H9 (cell line): ENCODE results near the gene CIB4. TPM values are rescaled to one million over a fixed set of nuclear protein-coding genes. Genes with fewer than 3 reads are reported as not detected.

ENCODE experiments used
- DNase-seq: peaks from one replicate; pipeline ENCODE4 v3.0.0-alpha.2; 2017
- H2AFZ ChIP-seq: one replicate; pipeline ENCODE4 v1.6.1; 2013; ENCODE audit warnings: mild to moderate bottlenecking, low read length, control low read depth, moderate library complexity
- H2AK5ac ChIP-seq: 2 replicates; pipeline ENCODE4 v1.6.1; 2013; ENCODE audit warnings: low read length, control low read depth, mixed read lengths; ENCODE audit not compliant: insufficient read length
- H2BK120ac ChIP-seq: one replicate; pipeline ENCODE4 v1.6.1; 2013; ENCODE audit warnings: low read depth, mild to moderate bottlenecking, low read length, control low read depth, inconsistent platforms; ENCODE audit not compliant: poor library complexity, severe bottlenecking
- H2BK12ac ChIP-seq: 2 replicates; pipeline ENCODE4 v1.6.1; 2013; ENCODE audit warnings: low read length, control low read depth, mixed read lengths, low read depth; ENCODE audit not compliant: insufficient read length
- H2BK15ac ChIP-seq: 2 replicates; pipeline ENCODE4 v1.6.1; 2013; ENCODE audit warnings: low read depth, low read length, control low read depth
- H2BK20ac ChIP-seq: one replicate; pipeline ENCODE4 v1.6.1; 2013; ENCODE audit warnings: low read depth, mild to moderate bottlenecking, low read length, control low read depth, inconsistent platforms; ENCODE audit not compliant: poor library complexity, severe bottlenecking
- H2BK5ac ChIP-seq: 2 replicates; pipeline ENCODE4 v1.6.1; 2013; ENCODE audit warnings: low read length, control low read depth, mixed read lengths; ENCODE audit not compliant: insufficient read length
- H3K14ac ChIP-seq: 2 replicates; pipeline ENCODE4 v1.6.1; 2013; ENCODE audit warnings: low read length, control low read depth; ENCODE audit not compliant: insufficient read depth
- H3K18ac ChIP-seq: 2 replicates; pipeline ENCODE4 v1.6.1; 2013; ENCODE audit warnings: low read depth, mild to moderate bottlenecking, mixed read lengths, low read length, control low read depth; ENCODE audit not compliant: insufficient read length
- H3K23ac ChIP-seq: 2 replicates; pipeline ENCODE4 v1.6.1; 2013; ENCODE audit warnings: low read length, control low read depth, mixed read lengths, low read depth; ENCODE audit not compliant: insufficient read length
- H3K23me2 ChIP-seq: 2 replicates; pipeline ENCODE4 v1.6.1; 2013; ENCODE audit warnings: low read depth, mild to moderate bottlenecking, mixed read lengths, low read length, control low read depth; ENCODE audit not compliant: insufficient read length, poor library complexity, severe bottlenecking
- H3K27ac ChIP-seq: 2 replicates; pipeline ENCODE4 v1.5.1; 2013; ENCODE audit warnings: low read length, control low read depth, mixed read lengths, low read depth; ENCODE audit not compliant: insufficient read length
- H3K27me3 ChIP-seq: 2 replicates; pipeline ENCODE4 v1.6.1; 2013; ENCODE audit warnings: low read length, control low read depth, inconsistent platforms; ENCODE audit not compliant: insufficient read depth
- H3K4ac ChIP-seq: 2 replicates; pipeline ENCODE4 v1.6.1; 2013; ENCODE audit warnings: low read depth, mild to moderate bottlenecking, control low read depth, inconsistent platforms, low read length, moderate library complexity
- H3K4me1 ChIP-seq: 2 replicates; pipeline ENCODE4 v1.6.1; 2013; ENCODE audit warnings: low read length, control low read depth, inconsistent platforms; ENCODE audit not compliant: insufficient read depth
- H3K4me2 ChIP-seq: 2 replicates; pipeline ENCODE4 v1.6.1; 2013; ENCODE audit warnings: low read length, control low read depth, mixed read lengths; ENCODE audit not compliant: insufficient read length, insufficient read depth
- H3K56ac ChIP-seq: 2 replicates; pipeline ENCODE4 v1.6.1; 2013; ENCODE audit warnings: low read depth, mild to moderate bottlenecking, mixed read lengths, low read length, control low read depth; ENCODE audit not compliant: insufficient read length
- H3K79me1 ChIP-seq: 2 replicates; pipeline ENCODE4 v1.6.1; 2013; ENCODE audit warnings: low read depth, mild to moderate bottlenecking, moderate library complexity, low read length, control low read depth, inconsistent platforms; ENCODE audit not compliant: insufficient read depth, poor library complexity, severe bottlenecking
- H3K79me2 ChIP-seq: 2 replicates; pipeline ENCODE4 v1.6.1; 2013; ENCODE audit warnings: low read length, control low read depth, inconsistent platforms; ENCODE audit not compliant: insufficient read depth
- H3K9ac ChIP-seq: 2 replicates; pipeline ENCODE4 v1.6.1; 2013; ENCODE audit warnings: low read length, control low read depth, mixed read lengths; ENCODE audit not compliant: insufficient read length; ENCODE audit errors: extremely low read depth
- H3K9me3 ChIP-seq: one replicate; pipeline ENCODE4 v1.6.1; 2013; ENCODE audit warnings: low read depth, low read length, inconsistent platforms; ENCODE audit not compliant: control insufficient read depth
- H3T11ph ChIP-seq: one replicate; pipeline ENCODE4 v1.6.1; 2013; ENCODE audit warnings: mild to moderate bottlenecking, low read length, control low read depth, inconsistent platforms
- H4K20me1 ChIP-seq: one replicate; pipeline ENCODE4 v1.6.1; 2013; ENCODE audit not compliant: control insufficient read depth, insufficient read length, insufficient read depth
- H4K5ac ChIP-seq: 2 replicates; pipeline ENCODE4 v1.6.1; 2013; ENCODE audit warnings: low read depth, mild to moderate bottlenecking, mixed read lengths, low read length, control low read depth; ENCODE audit not compliant: insufficient read length
- H4K8ac ChIP-seq: replicated peaks from 2 replicates; pipeline ENCODE4 v1.6.1; 2013; ENCODE audit warnings: low read length, control low read depth, mixed read lengths, low read depth; ENCODE audit not compliant: insufficient read length
- H4K91ac ChIP-seq: 2 replicates; pipeline ENCODE4 v1.6.1; 2013; ENCODE audit warnings: low read depth, mild to moderate bottlenecking, moderate library complexity, mixed read lengths, low read length, control low read depth; ENCODE audit not compliant: insufficient read length
- H3K27ac Mint-ChIP-seq, 3 experiments: 2 replicates in 2 of 3; 3 replicates in 1 of 3; pipeline ENCODE4 v1.8.0; 2020 to 2021; ENCODE audit warnings: mixed read lengths in 3 of 3, mild to moderate bottlenecking in 1 of 3, moderate library complexity in 1 of 3
- H3K27me3 Mint-ChIP-seq: 2 replicates; pipeline ENCODE4 v1.8.0; 2021; ENCODE audit warnings: low read depth, mild to moderate bottlenecking, moderate library complexity, mixed read lengths
- H3K36me3 Mint-ChIP-seq, 3 experiments: 2 replicates in 2 of 3; 3 replicates in 1 of 3; pipeline ENCODE4 v1.8.0; 2020 to 2021; ENCODE audit warnings: low read depth in 3 of 3, mixed read lengths in 3 of 3; ENCODE audit not compliant: insufficient read depth in 1 of 3
- H3K4me1 Mint-ChIP-seq, 2 experiments: 2 replicates each; pipeline ENCODE4 v1.8.0; 2020; ENCODE audit warnings: mixed read lengths in 2 of 2
- H3K4me3 Mint-ChIP-seq, 2 experiments: 2 replicates in 1 of 2; 3 replicates in 1 of 2; pipeline ENCODE4 v1.8.0; 2020 to 2021; ENCODE audit warnings: mild to moderate bottlenecking in 2 of 2, mixed read lengths in 2 of 2, moderate library complexity in 1 of 2
- H3K9me3 Mint-ChIP-seq, 2 experiments: 2 replicates in 1 of 2; 3 replicates in 1 of 2; pipeline ENCODE4 v1.8.0; 2020; ENCODE audit warnings: mild to moderate bottlenecking in 2 of 2, mixed read lengths in 2 of 2, moderate library complexity in 1 of 2
- WGBS: extraction: QIAGEN DNeasy Blood & Tissue Kit; methylation state at CpG from one replicate; pipeline ENCODE4 v1.1.7; 2013; ENCODE audit warnings: missing lambda C conversion rate, low lambda C conversion rate, mixed read lengths; ENCODE audit not compliant: insufficient read length; ENCODE audit errors: extremely low coverage; 5-methylcytosine and 5-hydroxymethylcytosine counted together
- total RNA-seq: library from RNA; stranded (reverse); gene quantifications from 2 replicates; pipeline ENCODE4 v1.2.1, GENCODE V29; 2021
- TF ChIP-seq, protein P1 (sequence below): fragments of 200-600 bp; sonication (generic); conservative IDR thresholded peaks from 3 replicates; pipeline ENCODE4 v1.8.0; 2021; ENCODE audit warnings: antibody characterized with exemption, mild to moderate bottlenecking

Gene CIB4
- total RNA-seq, 1 experiment from 2014 or later: not detected

DNA sequence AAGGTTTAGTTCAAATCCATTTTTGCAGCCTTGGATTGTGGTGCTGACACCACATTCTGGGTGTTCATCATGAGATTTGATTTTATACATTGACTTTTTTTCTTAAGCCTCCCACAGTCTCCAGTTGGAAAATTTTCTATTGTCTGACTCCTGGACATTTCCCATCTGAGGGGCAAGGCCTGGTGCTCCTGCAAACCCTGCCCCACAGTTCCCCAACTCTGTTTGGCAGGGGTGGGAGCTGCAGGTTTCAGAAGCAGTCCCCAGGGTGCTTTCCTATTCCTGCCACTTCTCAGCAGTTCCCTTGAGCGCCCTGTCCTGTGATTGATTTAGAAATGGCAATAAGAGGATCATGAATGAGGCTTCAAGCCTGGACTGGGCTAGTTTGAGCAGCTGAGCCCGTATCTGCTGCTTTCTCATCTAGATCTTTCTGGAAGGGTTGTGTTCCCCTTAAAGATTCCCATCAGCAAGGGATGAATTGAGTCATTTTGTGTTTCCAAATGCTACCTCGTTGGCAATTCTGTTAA is 77.0 kb downstream of the CIB4 start:
- Histone ChIP-seq H4K91ac (no peak overlapping the region), H2BK12ac (no peak overlapping the region), H3K27me3 (no peaks in the 10 kb centered on the region), H2AK5ac (no peak overlapping the region), H4K8ac (no peak overlapping the region), H2BK20ac (no peak overlapping the region), H3K27ac (no peak overlapping the region), H2BK120ac (no peak overlapping the region), H2BK5ac (no peak overlapping the region), H3K4ac (no peak overlapping the region), H3K4me2 (no peak overlapping the region), H4K20me1 (no peaks in the 10 kb centered on the region), H3K23ac (no peak overlapping the region), H3K9me3 (no peaks in the 10 kb centered on the region), H4K5ac (no peak overlapping the region), H3K23me2 (no peaks in the 10 kb centered on the region), H3K79me2 (no peaks in the 10 kb centered on the region), H3K79me1 (no peaks in the 10 kb centered on the region), H2BK15ac (no peak overlapping the region), H3K14ac (no peak overlapping the region), H3K18ac (no peak overlapping the region), H3K56ac (no peak overlapping the region), H3T11ph (no peak overlapping the region), H2AFZ (no peak overlapping the region), H3K9ac (no peak overlapping the region), H3K4me1 (no peaks in the 10 kb centered on the region)
- Mint-ChIP-seq H3K27me3 (peaks cover 41% of the 10 kb centered on the region), H3K36me3 (no peaks in the 10 kb centered on the region), H3K27ac (no peak overlapping the region), H3K9me3 (no peaks in the 10 kb centered on the region; a peak in 1 of 5 replicates), H3K4me3 (no peak overlapping the region), H3K4me1 (peaks cover 27 to 40% of the 10 kb centered on the region in 2 experiments)
- DNase-seq: no peak
- no CpG with 5 or more reads among the region's 3 CpGs for WGBS
- TF ChIP-seq, protein P1, sequence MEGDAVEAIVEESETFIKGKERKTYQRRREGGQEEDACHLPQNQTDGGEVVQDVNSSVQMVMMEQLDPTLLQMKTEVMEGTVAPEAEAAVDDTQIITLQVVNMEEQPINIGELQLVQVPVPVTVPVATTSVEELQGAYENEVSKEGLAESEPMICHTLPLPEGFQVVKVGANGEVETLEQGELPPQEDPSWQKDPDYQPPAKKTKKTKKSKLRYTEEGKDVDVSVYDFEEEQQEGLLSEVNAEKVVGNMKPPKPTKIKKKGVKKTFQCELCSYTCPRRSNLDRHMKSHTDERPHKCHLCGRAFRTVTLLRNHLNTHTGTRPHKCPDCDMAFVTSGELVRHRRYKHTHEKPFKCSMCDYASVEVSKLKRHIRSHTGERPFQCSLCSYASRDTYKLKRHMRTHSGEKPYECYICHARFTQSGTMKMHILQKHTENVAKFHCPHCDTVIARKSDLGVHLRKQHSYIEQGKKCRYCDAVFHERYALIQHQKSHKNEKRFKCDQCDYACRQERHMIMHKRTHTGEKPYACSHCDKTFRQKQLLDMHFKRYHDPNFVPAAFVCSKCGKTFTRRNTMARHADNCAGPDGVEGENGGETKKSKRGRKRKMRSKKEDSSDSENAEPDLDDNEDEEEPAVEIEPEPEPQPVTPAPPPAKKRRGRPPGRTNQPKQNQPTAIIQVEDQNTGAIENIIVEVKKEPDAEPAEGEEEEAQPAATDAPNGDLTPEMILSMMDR: no peak
